OCI-LY3 (cell line): ENCODE data around the gene FLVCR1.
"Not testable (repeated sequence)": the region's sequence is repeated elsewhere in the genome, so short reads cannot be mapped to it uniquely, and the experiment has no call there.

Source experiments
- H2AFZ ChIP-seq: fragments of 200-600, 300-600 bp; shearing (Covaris generic); 2 replicates; pipeline ENCODE4 v1.6.0; 2014; ENCODE audit warnings: antibody characterized with exemption, low read depth, low read length
- H3K27ac ChIP-seq: fragments of 200-600, 300-600 bp; sonication (generic); 2 replicates; pipeline ENCODE4 v1.5.1; 2014; ENCODE audit warnings: mild to moderate bottlenecking, low read length, moderate library complexity, mixed read lengths
- H3K27me3 ChIP-seq: fragments of 200-600, 300-600 bp; sonication (generic); 2 replicates; pipeline ENCODE4 v1.6.1; 2014; ENCODE audit warnings: low read depth, low read length, mixed read lengths
- H3K36me3 ChIP-seq: fragments of 200-600, 300-600 bp; sonication (generic); replicated peaks from 2 replicates; pipeline ENCODE3; 2014; ENCODE audit warnings: low read depth, low read length, mixed read lengths
- H3K4me1 ChIP-seq: fragments of 300-600, 200-600 bp; sonication (generic); 2 replicates; pipeline ENCODE4 v1.6.1; 2014; ENCODE audit warnings: low read length, mixed read lengths
- H3K4me2 ChIP-seq: fragments of 200-600, 300-600 bp; sonication (generic); 2 replicates; pipeline ENCODE4 v1.6.1; 2014; ENCODE audit warnings: low read length, mixed read lengths
- H3K4me3 ChIP-seq: fragments of 300-600, 200-600 bp; sonication (generic); 2 replicates; pipeline ENCODE4 v1.5.1; 2014; ENCODE audit warnings: antibody characterized with exemption, mild to moderate bottlenecking, low read length, moderate library complexity
- H3K79me2 ChIP-seq: fragments of 300-600, 200-600 bp; shearing (Covaris generic); 2 replicates; pipeline ENCODE4 v1.6.1; 2014; ENCODE audit warnings: mild to moderate bottlenecking, low read length, mixed read lengths
- H3K9ac ChIP-seq: fragments of 300-600, 200-600 bp; shearing (Covaris generic); 2 replicates; pipeline ENCODE4 v1.6.0; 2014; ENCODE audit warnings: mild to moderate bottlenecking, low read length, moderate library complexity
- H3K9me3 ChIP-seq: fragments of 200-600, 300-600 bp; shearing (Covaris generic); 2 replicates; pipeline ENCODE4 v1.6.1; 2014; ENCODE audit warnings: low read length, mixed read lengths; ENCODE audit not compliant: insufficient read depth
- H4K20me1 ChIP-seq: fragments of 200-600, 300-600 bp; sonication (generic); 2 replicates; pipeline ENCODE4 v1.6.1; 2016; ENCODE audit warnings: low read length, mixed read lengths; ENCODE audit not compliant: insufficient read depth
- CTCF ChIP-seq: fragments of 200-600, 300-600 bp; sonication (generic); IDR thresholded peaks from 2 replicates; pipeline ENCODE4 v1.5.1; 2014; ENCODE audit warnings: antibody characterized with exemption, low read length, low read depth
- EZH2phosphoT487 ChIP-seq: fragments of 200-600 bp; shearing (Covaris generic); IDR thresholded peaks from 2 replicates; pipeline ENCODE4 v1.6.1; 2018; ENCODE audit warnings: antibody characterized with exemption, mixed run types, low read depth

The FLVCR1 gene

GRCh38 chr1:212838145-212838544, 19.9 kb upstream of the FLVCR1 start:
- no peak overlapping the region for H3K4me2 ChIP-seq
- H3K27me3 ChIP-seq: no peaks in the 10 kb centered on the region
- TF ChIP-seq EZH2phosphoT487 (no peak), CTCF (no peak)
- no peak overlapping the region for H3K27ac ChIP-seq
- H3K9me3 ChIP-seq: no peaks in the 10 kb centered on the region
- H2AFZ ChIP-seq: no peak overlapping the region
- H4K20me1 ChIP-seq: no peaks in the 10 kb centered on the region
- no peaks in the 10 kb centered on the region for H3K79me2 ChIP-seq
- no peak overlapping the region for H3K4me3 ChIP-seq
- H3K36me3 ChIP-seq: no peaks in the 10 kb centered on the region
- H3K9ac ChIP-seq: no peak overlapping the region
- H3K4me1 ChIP-seq: peaks cover 26% of the 10 kb centered on the region

- not testable (repeated sequence) for H4K20me1 ChIP-seq, H3K36me3 ChIP-seq, H3K4me1 ChIP-seq, H3K27ac ChIP-seq, H3K4me3 ChIP-seq, H3K9ac ChIP-seq, H3K9me3 ChIP-seq, H3K79me2 ChIP-seq, H3K27me3 ChIP-seq, H3K4me2 ChIP-seq, H2AFZ ChIP-seq
Observed at GRCh38 chr1:212844521-212844920, 13.6 kb upstream of the FLVCR1 start.

- Histone ChIP-seq H3K4me2 (no peak within 1 kb of the TSS), H3K9me3 (peaks cover 8% of the 10 kb centered on the region; the same call in 1 of the 2 replicates)
Observed at GRCh38 chr1:212847549-212847948, 10.5 kb upstream of the FLVCR1 start, which contains the start of gene SPATA45. Gene SPATA45, minus strand, starts transcription at chr1:212847649. Its CDS starts 11,500 bp downstream, at chr1:212836149.

GRCh38 chr1:212852105-212852688, 5.9 kb upstream of the FLVCR1 start:
- Histone ChIP-seq H3K4me1 (peaks cover 7% of the 10 kb centered on the region), H3K79me2 (peaks cover 11% of the 10 kb centered on the region), H3K9me3 (no peaks in the 10 kb centered on the region), H2AFZ (no peak overlapping the region), H3K4me2 (no peak overlapping the region), H4K20me1 (no peaks in the 10 kb centered on the region), H3K9ac (no peak overlapping the region), H3K36me3 (peaks cover 15% of the 10 kb centered on the region), H3K27ac (no peak overlapping the region), H3K27me3 (no peaks in the 10 kb centered on the region), H3K4me3 (no peak overlapping the region)
- TF ChIP-seq EZH2phosphoT487 (no peak), CTCF (no peak)

More at GRCh38 chr1:212847549-212847948, 10.5 kb upstream of the FLVCR1 start, which contains the start of gene SPATA45:
- no peaks in the 10 kb centered on the region for H3K4me1 ChIP-seq
- no peak within 1 kb of the TSS for H3K9ac ChIP-seq
- no peaks in the 10 kb centered on the region for H3K27me3 ChIP-seq
- no peaks in the 10 kb centered on the region for H4K20me1 ChIP-seq
- H3K4me3 ChIP-seq: no peak within 1 kb of the TSS
- H3K79me2 ChIP-seq: no peaks in the 10 kb centered on the region
- TF ChIP-seq EZH2phosphoT487 (no peak), CTCF (no peak)
- peaks cover 3% of the 10 kb centered on the region for H3K36me3 ChIP-seq
- H3K27ac ChIP-seq: no peak within 1 kb of the TSS
- H2AFZ ChIP-seq: no peak within 1 kb of the TSS
